Sigmoid colon (tissue), 4 donors: ENCODE measurements around the gene KLHL14.

Experiments
- EP300 ChIP-seq, 4 donors: sonication (generic); formaldehyde crosslinking; IDR thresholded peaks; one replicate each; pipeline ENCODE4 v1.6.1; 2017; ENCODE audit warnings: antibody characterized with exemption in 4 of 4
- POLR2A ChIP-seq, 2 donors: fragments of 450-650 bp; IDR thresholded peaks; one replicate each; pipeline ENCODE4 v1.6.1; 2016; ENCODE audit warnings: antibody characterized with exemption in 2 of 2, mild to moderate bottlenecking in 2 of 2, moderate library complexity in 2 of 2
- POLR2AphosphoS5 ChIP-seq, 4 donors: sonication (generic); formaldehyde crosslinking; IDR thresholded peaks; one replicate each; pipeline ENCODE4 v1.6.1; 2017; ENCODE audit warnings: antibody characterized with exemption in 4 of 4
- TF ChIP-seq, protein P1 (sequence below), 4 experiments: fragments of 450-650 bp in 3 of 4; fragments of 200-600 bp in 1 of 4; IDR thresholded peaks; one replicate each; pipeline ENCODE4 v1.5.1; 2016 to 2019; ENCODE audit warnings: antibody characterized with exemption in 4 of 4, mild to moderate bottlenecking in 3 of 4, moderate library complexity in 2 of 4

- TF ChIP-seq, protein P1, sequence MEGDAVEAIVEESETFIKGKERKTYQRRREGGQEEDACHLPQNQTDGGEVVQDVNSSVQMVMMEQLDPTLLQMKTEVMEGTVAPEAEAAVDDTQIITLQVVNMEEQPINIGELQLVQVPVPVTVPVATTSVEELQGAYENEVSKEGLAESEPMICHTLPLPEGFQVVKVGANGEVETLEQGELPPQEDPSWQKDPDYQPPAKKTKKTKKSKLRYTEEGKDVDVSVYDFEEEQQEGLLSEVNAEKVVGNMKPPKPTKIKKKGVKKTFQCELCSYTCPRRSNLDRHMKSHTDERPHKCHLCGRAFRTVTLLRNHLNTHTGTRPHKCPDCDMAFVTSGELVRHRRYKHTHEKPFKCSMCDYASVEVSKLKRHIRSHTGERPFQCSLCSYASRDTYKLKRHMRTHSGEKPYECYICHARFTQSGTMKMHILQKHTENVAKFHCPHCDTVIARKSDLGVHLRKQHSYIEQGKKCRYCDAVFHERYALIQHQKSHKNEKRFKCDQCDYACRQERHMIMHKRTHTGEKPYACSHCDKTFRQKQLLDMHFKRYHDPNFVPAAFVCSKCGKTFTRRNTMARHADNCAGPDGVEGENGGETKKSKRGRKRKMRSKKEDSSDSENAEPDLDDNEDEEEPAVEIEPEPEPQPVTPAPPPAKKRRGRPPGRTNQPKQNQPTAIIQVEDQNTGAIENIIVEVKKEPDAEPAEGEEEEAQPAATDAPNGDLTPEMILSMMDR (IDR thresholded peaks at IDR 0.05), result peak; percentile 38 to 69 (median 50)
- TF ChIP-seq POLR2A (IDR thresholded peaks at IDR 0.05) (no peak), EP300 (IDR thresholded peaks at IDR 0.05) (no peak), POLR2AphosphoS5 (IDR thresholded peaks at IDR 0.05) (no peak)
Measured at GRCh38 chr18:32714571-32715148, 58.2 kb downstream of the KLHL14 start.
